ENCODE results near the gene ZNF774. TPM values are rescaled to one million over a fixed set of nuclear protein-coding genes. Genes with fewer than 3 reads are reported as not detected.
"Not testable (repeated sequence)": the region's sequence is repeated elsewhere in the genome, so short reads cannot be mapped to it uniquely, and the experiment has no call there.

The ZNF774 gene
- 2.4 and 3.9 TPM in 2 replicates for total RNA-seq

DNA sequence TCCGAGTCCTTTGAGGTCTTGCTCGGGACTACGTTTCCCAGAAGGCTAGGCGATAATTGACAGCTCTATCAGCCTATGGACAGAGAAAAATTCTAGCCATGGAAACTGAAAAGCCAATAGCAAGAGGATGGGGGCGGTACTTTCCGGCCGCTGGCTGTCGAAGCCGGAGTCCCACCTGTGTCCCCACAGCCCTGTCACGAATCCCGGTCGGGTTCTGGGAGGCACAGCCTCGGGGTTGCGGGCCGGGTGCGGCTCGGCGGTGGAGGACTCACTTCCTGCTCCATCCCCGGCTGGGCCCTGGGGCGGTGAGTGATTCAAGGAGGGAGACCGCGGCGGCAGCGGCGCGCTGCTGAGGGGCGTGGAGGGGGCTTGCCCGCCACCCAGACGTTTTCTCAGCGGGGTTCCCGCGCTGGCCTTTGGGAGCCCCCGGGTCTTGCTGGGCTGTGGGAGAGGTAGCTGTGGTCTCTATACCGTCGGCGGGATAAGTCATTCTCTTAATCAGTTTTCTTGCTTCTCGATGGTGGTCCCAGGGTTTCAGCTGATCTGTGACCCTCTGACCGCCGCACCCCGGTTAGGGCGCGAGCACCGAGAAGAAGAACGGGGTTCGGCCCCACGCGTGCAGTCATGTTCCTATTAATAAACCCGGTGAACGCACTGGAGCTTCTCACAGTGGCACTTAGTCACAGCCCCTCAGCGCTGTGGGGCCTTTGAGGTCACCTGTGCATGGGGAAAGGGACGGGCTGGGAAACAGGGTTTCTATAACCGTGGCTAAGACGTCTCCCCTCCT lies at the start of gene ZNF774:
Gene ZNF774, plus strand, starts transcription at position 178 of the 787 bp plus-strand sequence. CDS start 2,377 bp downstream, outside the sequence.
- peak; percentile 94 for DNase-seq (ENCODE audit: low read depth)

DNA sequence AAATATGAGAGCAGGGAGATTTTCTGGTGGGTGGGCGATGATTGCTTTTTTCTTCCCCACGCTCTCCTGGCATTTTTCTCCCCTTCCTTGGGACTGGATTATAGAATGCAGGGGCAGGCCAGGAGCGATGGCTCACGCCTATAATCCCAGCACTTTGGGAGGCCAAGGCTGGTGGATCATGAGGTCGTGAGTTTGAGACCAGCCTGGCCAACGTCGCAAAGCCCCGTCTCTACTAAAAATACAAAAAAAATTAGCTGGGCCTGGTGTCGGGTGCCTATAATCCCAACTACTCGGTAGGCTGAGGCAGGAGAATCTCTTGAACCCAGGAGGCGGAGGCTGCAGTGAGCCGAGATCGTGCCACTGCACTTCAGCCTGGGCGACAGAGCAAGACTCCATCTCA lies 46.7 kb upstream of the ZNF774 start:
- not testable (repeated sequence) for DNase-seq (ENCODE audit: low read depth)

GRCh38 chr15:90305932-90306331 lies 46.2 kb upstream of the ZNF774 start:
- no peak for DNase-seq (ENCODE audit: low read depth)

DNA sequence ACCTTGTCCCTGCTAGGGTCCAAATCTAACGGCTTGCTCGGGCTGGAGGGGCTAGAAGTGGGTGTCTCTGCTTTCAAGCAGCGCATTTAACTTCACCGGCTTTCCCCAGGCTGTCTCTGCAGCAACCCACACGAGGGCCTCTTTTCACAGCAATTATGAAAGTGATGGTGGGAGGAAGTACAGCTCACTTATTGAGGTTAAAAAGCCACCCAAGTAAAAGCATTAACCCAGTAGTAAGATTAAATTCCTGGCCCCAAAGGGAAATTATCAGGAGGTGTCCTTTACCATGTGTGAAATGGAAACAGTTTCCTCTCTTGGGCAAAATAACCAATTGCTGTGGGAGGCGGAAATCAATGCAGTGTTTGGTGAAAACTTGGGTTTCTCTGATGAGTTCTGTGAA lies 45.5 kb upstream of the ZNF774 start:
- no peak for DNase-seq (ENCODE audit: low read depth)

GRCh38 chr15:90307661-90308060 lies 44.4 kb upstream of the ZNF774 start:
- no peak for DNase-seq (ENCODE audit: low read depth)

DNA sequence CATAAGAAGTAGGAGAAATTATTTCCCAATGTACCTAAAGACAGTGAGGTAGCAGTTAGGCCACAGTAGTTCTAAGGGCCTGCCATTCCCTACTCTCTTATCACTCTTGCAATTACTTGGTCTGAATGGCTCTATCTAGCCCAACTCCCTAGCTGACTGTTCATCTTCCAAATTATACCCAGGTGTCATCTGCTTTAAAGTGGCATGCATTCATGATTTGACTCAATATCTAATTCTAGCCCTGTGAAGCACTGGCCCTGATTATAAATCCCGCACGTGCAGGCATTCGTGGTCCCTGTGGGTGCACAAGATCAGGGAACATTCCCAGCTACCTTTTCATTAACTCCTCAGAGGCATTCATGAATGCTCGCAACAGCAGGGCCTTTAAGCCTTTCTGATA lies 43.1 kb upstream of the ZNF774 start:
- DNase-seq (ENCODE audit: low read depth) = no peak

DNA sequence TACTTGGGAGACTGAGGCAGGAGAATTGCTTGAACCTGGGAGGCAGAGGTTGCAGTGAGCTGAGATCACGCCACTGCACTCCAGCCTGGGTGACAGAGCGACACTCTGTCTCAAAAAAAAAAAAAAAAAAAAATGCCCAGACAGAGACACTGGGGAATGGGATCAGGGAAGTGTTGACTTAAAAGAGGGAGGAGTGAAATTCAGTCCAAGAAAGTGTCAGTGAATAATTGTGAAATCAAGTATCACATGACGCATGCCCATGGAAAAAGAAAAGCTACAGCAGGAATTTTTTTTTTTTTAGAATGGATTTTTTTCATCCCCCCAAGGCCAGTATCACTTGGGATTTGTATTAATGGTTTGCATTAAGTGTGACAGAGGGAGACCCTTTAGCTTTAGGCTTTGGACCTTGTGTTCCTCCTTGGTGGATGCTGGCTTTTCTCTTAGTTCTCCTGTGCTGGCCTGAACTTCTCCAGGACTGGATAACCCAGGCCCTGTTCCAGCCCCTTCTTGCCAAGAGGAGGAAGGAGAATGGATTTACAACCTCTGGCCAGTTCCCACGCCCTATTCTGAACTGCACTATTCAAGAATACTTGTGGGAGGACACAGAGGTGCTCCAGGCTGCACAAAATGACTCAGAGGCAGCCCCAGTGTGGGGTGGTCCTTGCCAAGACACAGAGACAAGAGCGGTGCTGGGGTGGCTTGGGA lies 36.7 kb upstream of the ZNF774 start:
- peak; percentile 87 for DNase-seq (ENCODE audit: low read depth)

DNA sequence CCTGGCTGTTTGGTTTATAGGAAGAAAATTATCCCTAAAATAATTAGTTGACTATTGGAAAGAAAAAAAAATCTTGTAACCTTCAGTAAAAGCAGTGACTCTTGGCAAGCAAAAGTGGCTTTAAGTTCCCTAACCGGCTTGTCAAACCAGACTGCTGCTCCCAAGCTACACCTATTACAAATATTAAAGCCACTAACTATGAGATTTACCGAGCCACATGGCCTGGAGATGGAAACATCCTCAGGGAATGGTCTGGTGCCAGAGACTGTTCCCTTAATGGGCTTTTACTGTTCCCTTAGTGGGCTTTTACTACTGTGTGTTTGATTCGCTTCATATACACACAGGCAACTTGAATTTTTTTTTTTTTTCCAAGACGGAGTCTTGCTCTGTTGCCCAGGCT lies 35.9 kb upstream of the ZNF774 start:
- DNase-seq (ENCODE audit: low read depth) = no peak

GRCh38 chr15:90318591-90318990 lies 33.5 kb upstream of the ZNF774 start:
- no peak for DNase-seq (ENCODE audit: low read depth)

GRCh38 chr15:90320062-90320884 lies 31.8 kb upstream of the ZNF774 start:
- peak; percentile 86 for DNase-seq (ENCODE audit: low read depth)

DNA sequence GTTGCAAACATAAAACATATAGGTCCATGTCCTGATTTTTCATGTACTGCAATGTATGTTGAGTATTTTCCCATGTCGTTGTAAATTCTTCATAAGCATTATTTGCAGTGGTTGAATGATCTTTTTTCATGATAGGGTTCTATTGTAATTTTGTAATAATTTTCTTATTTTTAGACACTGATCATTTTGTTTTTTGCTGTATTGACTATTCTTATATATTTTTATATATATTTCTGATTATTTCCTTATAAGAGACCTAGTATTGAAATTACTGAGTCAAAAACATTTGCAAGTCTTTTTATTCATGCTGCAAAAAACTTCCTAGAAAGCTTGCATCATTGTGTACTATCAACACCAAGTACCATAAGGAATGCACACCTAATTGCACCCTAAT lies 31.2 kb upstream of the ZNF774 start:
- DNase-seq (ENCODE audit: low read depth) = no peak

DNA sequence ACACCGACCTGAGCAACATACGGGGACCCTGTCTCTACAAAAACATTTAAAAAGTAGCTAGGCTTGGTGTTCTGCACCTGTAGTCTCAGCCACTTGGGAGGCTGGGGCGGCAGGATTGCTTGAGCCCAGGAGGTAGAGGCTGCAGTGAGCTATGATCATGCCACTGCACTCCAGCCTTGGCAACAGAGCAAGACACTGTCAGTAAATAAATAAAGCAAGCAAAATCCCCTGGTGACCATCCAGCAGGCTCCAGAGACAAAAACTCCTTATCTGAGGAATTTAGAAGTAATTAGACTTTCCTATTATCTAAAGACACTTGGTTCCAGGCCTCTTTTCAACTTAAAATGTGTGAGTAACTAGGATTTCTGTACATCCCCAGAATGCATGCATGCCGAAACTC lies 29.5 kb upstream of the ZNF774 start:
- no peak for DNase-seq (ENCODE audit: low read depth)

GRCh38 chr15:90325726-90326125 lies 26.4 kb upstream of the ZNF774 start:
- no peak for DNase-seq (ENCODE audit: low read depth)

GRCh38 chr15:90326441-90326840 lies 25.6 kb upstream of the ZNF774 start:
- DNase-seq (ENCODE audit: low read depth) = no peak

DNA sequence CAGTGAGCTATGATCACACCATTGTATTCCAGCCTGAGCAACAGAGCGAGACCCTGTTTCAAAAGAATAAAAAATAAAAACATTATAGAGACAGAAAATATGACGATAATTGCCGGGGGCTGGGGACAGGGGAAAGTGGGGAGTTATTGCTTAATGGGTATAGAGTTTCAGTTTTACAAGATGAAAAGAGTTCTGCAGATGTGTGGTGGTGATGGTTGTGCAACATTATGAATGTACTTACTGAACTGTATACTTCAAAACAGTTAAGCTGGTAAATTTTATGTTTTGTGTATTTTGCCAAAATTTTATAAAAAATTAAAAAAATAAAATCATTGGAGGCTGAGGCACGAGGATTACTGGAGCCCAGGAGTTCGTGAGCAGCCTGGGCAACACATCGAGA lies 24.8 kb upstream of the ZNF774 start:
- DNase-seq (ENCODE audit: low read depth) = no peak

- DNase-seq (ENCODE audit: low read depth) = no peak
Observed at GRCh38 chr15:90334304-90334731, 17.8 kb upstream of the ZNF774 start.

DNA sequence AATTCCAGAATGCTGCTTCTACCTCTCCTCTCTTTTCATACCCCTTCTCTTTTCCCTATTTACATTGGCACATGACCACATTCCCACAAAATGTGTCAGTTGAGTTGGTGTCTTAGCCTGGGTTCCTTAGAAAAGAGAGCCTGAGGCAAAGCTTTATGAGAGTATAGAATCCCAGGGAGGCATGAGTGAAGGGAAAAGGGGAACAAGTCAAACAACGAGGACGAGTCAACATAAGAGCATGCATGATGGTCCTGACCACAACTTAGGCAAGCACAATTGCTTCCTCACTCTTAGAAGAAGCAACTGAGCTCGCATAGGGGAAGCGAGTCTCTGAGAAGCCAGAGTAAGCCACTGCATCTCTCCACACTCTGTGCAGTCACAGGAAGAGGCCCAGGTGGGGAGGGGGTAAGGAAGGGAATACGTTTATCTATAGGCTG lies 15.4 kb upstream of the ZNF774 start:
- DNase-seq (ENCODE audit: low read depth) = peak; percentile 80

- no peak for DNase-seq (ENCODE audit: low read depth)
Observed at GRCh38 chr15:90337256-90337655, 14.8 kb upstream of the ZNF774 start.

- DNase-seq (ENCODE audit: low read depth) = no peak
Observed at GRCh38 chr15:90338532-90338931, 13.6 kb upstream of the ZNF774 start.

DNA sequence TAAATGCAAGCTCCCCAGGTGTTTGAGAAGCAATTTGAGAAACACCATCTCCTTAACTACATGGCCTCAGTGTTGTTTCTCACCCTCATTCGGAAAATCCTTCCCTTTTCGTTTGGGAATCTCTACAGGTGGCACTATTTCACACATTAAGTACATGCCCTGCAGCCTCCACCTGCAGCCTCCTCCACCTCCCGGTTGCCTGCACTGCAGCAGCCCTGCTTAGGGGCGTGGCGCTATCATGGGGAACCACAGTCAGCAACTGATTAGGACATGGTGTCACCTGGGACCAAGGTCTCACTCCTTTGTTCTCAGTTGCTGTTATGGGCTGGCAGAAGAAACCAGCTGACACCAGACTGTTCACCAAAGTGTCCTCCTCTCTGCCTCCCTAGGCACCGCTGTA lies 11.7 kb upstream of the ZNF774 start:
- DNase-seq (ENCODE audit: low read depth) = no peak

- no peak for DNase-seq (ENCODE audit: low read depth)
Observed at GRCh38 chr15:90343302-90343790, 8.7 kb upstream of the ZNF774 start.

DNA sequence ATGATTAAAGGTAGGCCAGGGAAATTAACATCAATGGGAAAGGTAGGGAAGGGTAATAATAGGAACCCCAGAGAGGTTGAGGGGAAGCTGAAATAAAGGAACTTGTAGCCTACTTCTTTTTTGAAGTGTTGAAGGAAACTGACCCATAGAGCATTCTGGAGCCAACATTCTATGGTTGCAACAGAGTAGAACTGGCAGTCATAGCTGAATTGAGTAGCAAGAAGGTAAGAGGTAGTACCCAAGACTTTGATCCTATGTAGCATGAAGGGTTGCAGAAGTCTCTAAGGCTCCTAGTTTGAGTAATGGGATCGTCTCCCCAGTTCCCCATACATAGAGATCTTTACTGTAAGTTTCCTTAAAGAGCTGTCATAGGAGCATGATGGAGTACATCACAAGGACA lies 7.4 kb upstream of the ZNF774 start:
- no peak for DNase-seq (ENCODE audit: low read depth)
